Ishikawa (cell line): ENCODE data around the gene ANKRD16.

Experiments used
- FOXM1 ChIP-seq: IDR thresholded peaks from 2 replicates; pipeline ENCODE4 v1.6.1; 2012; ENCODE audit warnings: low read depth, borderline replicate concordance
- NFIC ChIP-seq: IDR thresholded peaks from 2 replicates; pipeline ENCODE4 v1.6.1; 2012
- RAD21 ChIP-seq: IDR thresholded peaks from 2 replicates; pipeline ENCODE4 v1.6.1; 2012; ENCODE audit warnings: low read depth
- REST ChIP-seq: IDR thresholded peaks from 2 replicates; pipeline ENCODE4 v1.6.1; 2012; ENCODE audit warnings: low read depth, mild to moderate bottlenecking
- TAF1 ChIP-seq: IDR thresholded peaks from 2 replicates; pipeline ENCODE4 v1.6.1; 2012; ENCODE audit warnings: low read depth, mild to moderate bottlenecking

- TF ChIP-seq RAD21 (no peak), TAF1 (no peak), FOXM1 (no peak), REST (no peak), NFIC (no peak)
Measured at GRCh38 chr10:5938291-5938690, 48.6 kb upstream of the ANKRD16 start.
